K562 (cell line): Measurements from ENCODE around the gene SVEP1. TPM values are rescaled to one million over a fixed set of nuclear protein-coding genes. Genes with fewer than 3 reads are reported as not detected.

Source experiments
- EP300 ChIP-seq: IDR thresholded peaks from 2 replicates; pipeline ENCODE4 v1.6.1; 2012; ENCODE audit warnings: low read length, improper control_type of control experiment
- KLF1 ChIP-seq: fragments of 450-650 bp; IDR thresholded peaks from 2 replicates; pipeline ENCODE4 v1.6.1; 2016; ENCODE audit warnings: missing genetic modification characterization, missing compliant biosample characterization
- NFIC ChIP-seq: fragments of 450-650 bp; IDR thresholded peaks from 2 replicates; pipeline ENCODE4 v1.6.1; 2017; ENCODE audit warnings: mild to moderate bottlenecking, inconsistent platforms
- NR3C1 ChIP-seq: sonication (generic); formaldehyde crosslinking; IDR thresholded peaks from 2 replicates; pipeline ENCODE4 v1.8.1; 2022; ENCODE audit warnings: missing genetic modification reagents
- RBM17 ChIP-seq: fragments of 200-400 bp; formaldehyde crosslinking; IDR thresholded peaks from 2 replicates; pipeline ENCODE4 v1.6.1; 2017; ENCODE audit warnings: low read depth, mild to moderate bottlenecking, low read length, borderline replicate concordance
- SMAD2 ChIP-seq: fragments of 150-350 bp; IDR thresholded peaks from 2 replicates; pipeline ENCODE4 v1.6.1; 2014; ENCODE audit warnings: low read depth, mild to moderate bottlenecking, low read length
- TBP ChIP-seq: optimal IDR thresholded peaks from 2 replicates; pipeline ENCODE3; 2011; ENCODE audit warnings: low read depth, low read length, improper control_type of control experiment
- ZBTB17 ChIP-seq: fragments of 450-650 bp; formaldehyde crosslinking; IDR thresholded peaks from 2 replicates; pipeline ENCODE4 v1.4.0; 2020; ENCODE audit warnings: mild to moderate bottlenecking
- ZC3H4 ChIP-seq: sonication (generic); formaldehyde crosslinking; IDR thresholded peaks from 2 replicates; pipeline ENCODE4 v1.9.0; 2021; ENCODE audit warnings: missing genetic modification reagents, borderline replicate concordance
- polyA plus RNA-seq, 8 experiments: library from polyadenylated mRNA; depleted of rRNA in 4 of 8; stranded (reverse) in 5 of 8; unstranded in 3 of 8; fragments of >200 nt; fragmentation: Nextera tagmentation in 2 of 8; fragmentation: Illumina TruSeq in 1 of 8; extraction: Ambion mirVana in 2 of 8; extraction: Trizol in 1 of 8; gene quantifications; 2 replicates each; pipeline versions ENCODE4 v1.2.1 to v1.2.3, GENCODE V29; 2011 to 2014; ENCODE audit warnings: inconsistent platforms in 1 of 8, missing spikeins in 1 of 8
- total RNA-seq, 7 experiments: library from RNA; depleted of rRNA in 6 of 7; stranded (reverse); fragments of >200 nt in 6 of 7; fragmentation: Illumina TruSeq in 2 of 7; extraction: Trizol in 2 of 7; gene quantifications; 2 replicates each; pipeline versions ENCODE4 v1.2.1 to v1.2.3, GENCODE V29; 2011 to 2021; ENCODE audit warnings: low replicate concordance in 1 of 7
- TF ChIP-seq, protein P1 (sequence below), 2 experiments: fragments of 450-650 bp; formaldehyde crosslinking in 1 of 2; IDR thresholded peaks; 2 replicates each; pipeline versions ENCODE4 v1.4.0 to v1.6.1; 2014 to 2020; ENCODE audit warnings: mild to moderate bottlenecking in 2 of 2, borderline replicate concordance in 1 of 2, low read depth in 1 of 2
- TF ChIP-seq, protein P2 (sequence below), 2 experiments: fragments of 450-650 bp; IDR thresholded peaks; 2 replicates each; pipeline ENCODE4 v1.6.1; 2016
- TF ChIP-seq, protein P3 (sequence below): fragments of 450-650 bp; formaldehyde crosslinking; IDR thresholded peaks from 2 replicates; pipeline ENCODE4 v1.4.0; 2020; ENCODE audit warnings: mild to moderate bottlenecking, moderate library complexity
- TF ChIP-seq, protein P4 (sequence below): IDR thresholded peaks from 2 replicates; pipeline ENCODE4 v1.6.1; 2011; ENCODE audit warnings: borderline replicate concordance, low read depth, mild to moderate bottlenecking, moderate library complexity, low read length; ENCODE audit not compliant: insufficient read depth, poor library complexity, severe bottlenecking

SVEP1 gene
- total and polyA plus RNA-seq, 9 of the 15 experiments (the other 6 are each of a cell fraction or from before 2014, with no cell fraction given): 0.20 to 0.84 (median 0.43) TPM

DNA sequence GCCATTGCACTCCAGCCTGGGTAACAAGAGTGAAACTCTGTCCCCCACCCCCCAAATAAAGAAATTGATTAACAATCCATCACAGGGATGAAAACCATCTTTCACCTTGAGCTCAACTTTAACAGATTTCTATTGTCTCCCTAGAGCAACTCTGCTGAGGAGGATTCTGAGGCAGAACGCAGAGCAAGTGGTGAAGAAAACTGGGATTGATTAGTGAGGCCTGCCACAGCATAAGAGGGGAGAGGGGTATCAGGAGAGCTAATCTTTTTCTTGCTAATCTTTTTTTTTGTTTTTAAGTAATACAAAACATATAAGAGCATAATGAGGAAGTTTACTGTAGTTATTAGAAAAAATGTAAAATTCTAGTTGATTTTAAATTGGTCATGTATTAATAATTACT is 250.8 kb downstream of the SVEP1 start (continued):
- TF ChIP-seq, protein P1, sequence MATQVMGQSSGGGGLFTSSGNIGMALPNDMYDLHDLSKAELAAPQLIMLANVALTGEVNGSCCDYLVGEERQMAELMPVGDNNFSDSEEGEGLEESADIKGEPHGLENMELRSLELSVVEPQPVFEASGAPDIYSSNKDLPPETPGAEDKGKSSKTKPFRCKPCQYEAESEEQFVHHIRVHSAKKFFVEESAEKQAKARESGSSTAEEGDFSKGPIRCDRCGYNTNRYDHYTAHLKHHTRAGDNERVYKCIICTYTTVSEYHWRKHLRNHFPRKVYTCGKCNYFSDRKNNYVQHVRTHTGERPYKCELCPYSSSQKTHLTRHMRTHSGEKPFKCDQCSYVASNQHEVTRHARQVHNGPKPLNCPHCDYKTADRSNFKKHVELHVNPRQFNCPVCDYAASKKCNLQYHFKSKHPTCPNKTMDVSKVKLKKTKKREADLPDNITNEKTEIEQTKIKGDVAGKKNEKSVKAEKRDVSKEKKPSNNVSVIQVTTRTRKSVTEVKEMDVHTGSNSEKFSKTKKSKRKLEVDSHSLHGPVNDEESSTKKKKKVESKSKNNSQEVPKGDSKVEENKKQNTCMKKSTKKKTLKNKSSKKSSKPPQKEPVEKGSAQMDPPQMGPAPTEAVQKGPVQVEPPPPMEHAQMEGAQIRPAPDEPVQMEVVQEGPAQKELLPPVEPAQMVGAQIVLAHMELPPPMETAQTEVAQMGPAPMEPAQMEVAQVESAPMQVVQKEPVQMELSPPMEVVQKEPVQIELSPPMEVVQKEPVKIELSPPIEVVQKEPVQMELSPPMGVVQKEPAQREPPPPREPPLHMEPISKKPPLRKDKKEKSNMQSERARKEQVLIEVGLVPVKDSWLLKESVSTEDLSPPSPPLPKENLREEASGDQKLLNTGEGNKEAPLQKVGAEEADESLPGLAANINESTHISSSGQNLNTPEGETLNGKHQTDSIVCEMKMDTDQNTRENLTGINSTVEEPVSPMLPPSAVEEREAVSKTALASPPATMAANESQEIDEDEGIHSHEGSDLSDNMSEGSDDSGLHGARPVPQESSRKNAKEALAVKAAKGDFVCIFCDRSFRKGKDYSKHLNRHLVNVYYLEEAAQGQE (IDR thresholded peaks at IDR 0.05; ENCODE audit: borderline replicate concordance): peak; percentile 31; the same call in 1 of the 2 replicates
- TF ChIP-seq, protein P1 (CRISPR knock-in tag; IDR thresholded peaks at IDR 0.05; ENCODE audit: low read depth): no peak
- TF ChIP-seq ZC3H4 (CRISPR knock-in tag): no peak
- no peak for TF ChIP-seq NR3C1 (CRISPR knock-in tag)
- no peak for TF ChIP-seq EP300
- no peak for TF ChIP-seq SMAD2
- no peak for TF ChIP-seq KLF1 (tag)
- peak; percentile 91 for TF ChIP-seq ZBTB17
- no peak for TF ChIP-seq NFIC
- TF ChIP-seq, protein P2, sequence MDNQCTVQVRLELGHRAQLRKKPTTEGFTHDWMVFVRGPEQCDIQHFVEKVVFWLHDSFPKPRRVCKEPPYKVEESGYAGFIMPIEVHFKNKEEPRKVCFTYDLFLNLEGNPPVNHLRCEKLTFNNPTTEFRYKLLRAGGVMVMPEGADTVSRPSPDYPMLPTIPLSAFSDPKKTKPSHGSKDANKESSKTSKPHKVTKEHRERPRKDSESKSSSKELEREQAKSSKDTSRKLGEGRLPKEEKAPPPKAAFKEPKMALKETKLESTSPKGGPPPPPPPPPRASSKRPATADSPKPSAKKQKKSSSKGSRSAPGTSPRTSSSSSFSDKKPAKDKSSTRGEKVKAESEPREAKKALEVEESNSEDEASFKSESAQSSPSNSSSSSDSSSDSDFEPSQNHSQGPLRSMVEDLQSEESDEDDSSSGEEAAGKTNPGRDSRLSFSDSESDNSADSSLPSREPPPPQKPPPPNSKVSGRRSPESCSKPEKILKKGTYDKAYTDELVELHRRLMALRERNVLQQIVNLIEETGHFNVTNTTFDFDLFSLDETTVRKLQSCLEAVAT (IDR thresholded peaks at IDR 0.05): peak in 1 of 2 experiments; percentile 96; a peak in 2 of 4 replicates
- TF ChIP-seq, protein P3, sequence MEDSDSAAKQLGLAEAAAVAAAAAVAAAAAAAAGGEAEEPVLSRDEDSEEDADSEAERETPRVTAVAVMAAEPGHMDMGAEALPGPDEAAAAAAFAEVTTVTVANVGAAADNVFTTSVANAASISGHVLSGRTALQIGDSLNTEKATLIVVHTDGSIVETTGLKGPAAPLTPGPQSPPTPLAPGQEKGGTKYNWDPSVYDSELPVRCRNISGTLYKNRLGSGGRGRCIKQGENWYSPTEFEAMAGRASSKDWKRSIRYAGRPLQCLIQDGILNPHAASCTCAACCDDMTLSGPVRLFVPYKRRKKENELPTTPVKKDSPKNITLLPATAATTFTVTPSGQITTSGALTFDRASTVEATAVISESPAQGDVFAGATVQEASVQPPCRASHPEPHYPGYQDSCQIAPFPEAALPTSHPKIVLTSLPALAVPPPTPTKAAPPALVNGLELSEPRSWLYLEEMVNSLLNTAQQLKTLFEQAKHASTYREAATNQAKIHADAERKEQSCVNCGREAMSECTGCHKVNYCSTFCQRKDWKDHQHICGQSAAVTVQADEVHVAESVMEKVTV (CRISPR knock-in tag): no peak
- TF ChIP-seq, protein P4, sequence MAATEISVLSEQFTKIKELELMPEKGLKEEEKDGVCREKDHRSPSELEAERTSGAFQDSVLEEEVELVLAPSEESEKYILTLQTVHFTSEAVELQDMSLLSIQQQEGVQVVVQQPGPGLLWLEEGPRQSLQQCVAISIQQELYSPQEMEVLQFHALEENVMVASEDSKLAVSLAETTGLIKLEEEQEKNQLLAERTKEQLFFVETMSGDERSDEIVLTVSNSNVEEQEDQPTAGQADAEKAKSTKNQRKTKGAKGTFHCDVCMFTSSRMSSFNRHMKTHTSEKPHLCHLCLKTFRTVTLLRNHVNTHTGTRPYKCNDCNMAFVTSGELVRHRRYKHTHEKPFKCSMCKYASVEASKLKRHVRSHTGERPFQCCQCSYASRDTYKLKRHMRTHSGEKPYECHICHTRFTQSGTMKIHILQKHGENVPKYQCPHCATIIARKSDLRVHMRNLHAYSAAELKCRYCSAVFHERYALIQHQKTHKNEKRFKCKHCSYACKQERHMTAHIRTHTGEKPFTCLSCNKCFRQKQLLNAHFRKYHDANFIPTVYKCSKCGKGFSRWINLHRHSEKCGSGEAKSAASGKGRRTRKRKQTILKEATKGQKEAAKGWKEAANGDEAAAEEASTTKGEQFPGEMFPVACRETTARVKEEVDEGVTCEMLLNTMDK: no peak
- TF ChIP-seq TBP: no peak
- no peak for TF ChIP-seq RBM17
